ENCODE measurements around the gene PHLPP1.

GRCh38 chr18:62682371-62682770 is 33.0 kb upstream of the PHLPP1 start:
- TF ChIP-seq POLR2AphosphoS5 (IDR thresholded peaks at IDR 0.05; ENCODE audit: borderline replicate concordance, low read depth, low read length) (no peak), EZH2 (IDR thresholded peaks at IDR 0.05) (no peak), FOXP2 (optimal IDR thresholded peaks at IDR 0.05; ENCODE audit: control extremely low read depth, extremely low read length, insufficient read depth) (no peak)
